Neural progenitor cell (in vitro differentiated cells): ENCODE results near the gene CCSER2. TPM values are rescaled to one million over a fixed set of nuclear protein-coding genes. Genes with fewer than 3 reads are reported as not detected.

Experiments
- DNase-seq: peaks from one replicate; pipeline ENCODE4 v3.0.0-alpha.2; 2016; ENCODE audit warnings: low spot score
- H2AFZ ChIP-seq: fragments of 200-600 bp; sonication (generic); replicated peaks from 2 replicates; pipeline ENCODE4 v1.6.1; 2016; ENCODE audit warnings: antibody characterized with exemption
- H3F3A ChIP-seq: fragments of 200-600 bp; sonication (generic); 2 replicates; pipeline ENCODE4 v1.6.1; 2016; ENCODE audit warnings: antibody characterized with exemption, low read depth
- H3K27ac ChIP-seq: fragments of 200-600 bp; sonication (generic); 2 replicates; pipeline ENCODE4 v1.5.1; 2016; ENCODE audit warnings: mild to moderate bottlenecking
- H3K27me3 ChIP-seq: fragments of 200-600 bp; sonication (generic); 2 replicates; pipeline ENCODE4 v1.6.1; 2016; ENCODE audit warnings: mild to moderate bottlenecking, moderate library complexity
- H3K36me3 ChIP-seq: fragments of 200-600 bp; sonication (generic); 2 replicates; pipeline ENCODE4 v1.5.1; 2016
- H3K4me1 ChIP-seq: fragments of 200-600 bp; sonication (generic); 2 replicates; pipeline ENCODE4 v1.6.1; 2016; ENCODE audit warnings: mixed run types
- H3K4me2 ChIP-seq: fragments of 200-600 bp; sonication (generic); 2 replicates; pipeline ENCODE4 v1.6.1; 2016
- H3K4me3 ChIP-seq: fragments of 200-600 bp; sonication (generic); 2 replicates; pipeline ENCODE4 v1.5.1; 2016
- H3K79me2 ChIP-seq: fragments of 200-600 bp; sonication (generic); 2 replicates; pipeline ENCODE4 v1.6.1; 2016; ENCODE audit warnings: low read depth
- H3K9ac ChIP-seq: fragments of 200-600 bp; sonication (generic); 2 replicates; pipeline ENCODE4 v1.6.1; 2016
- H3K9me3 ChIP-seq: fragments of 200-600 bp; sonication (generic); 2 replicates; pipeline ENCODE4 v1.5.1; 2016; ENCODE audit warnings: low read depth
- H4K20me1 ChIP-seq: fragments of 200-600 bp; sonication (generic); 2 replicates; pipeline ENCODE4 v1.6.1; 2016; ENCODE audit warnings: low read depth
- H3K27ac Mint-ChIP-seq: 3 replicates; pipeline ENCODE4 v1.8.0; 2021; ENCODE audit warnings: mixed read lengths
- H3K27me3 Mint-ChIP-seq: 2 replicates; pipeline ENCODE4 v1.8.0; 2022; ENCODE audit warnings: low read depth, mild to moderate bottlenecking, inconsistent platforms, moderate library complexity, mixed read lengths; ENCODE audit not compliant: insufficient read depth
- H3K36me3 Mint-ChIP-seq: 3 replicates; pipeline ENCODE4 v1.8.0; 2021; ENCODE audit warnings: mixed read lengths
- H3K4me1 Mint-ChIP-seq: 3 replicates; pipeline ENCODE4 v1.8.0; 2021; ENCODE audit warnings: mixed read lengths
- H3K4me3 Mint-ChIP-seq: 3 replicates; pipeline ENCODE4 v1.8.0; 2021; ENCODE audit warnings: mild to moderate bottlenecking, moderate library complexity, mixed read lengths
- H3K9me3 Mint-ChIP-seq: 3 replicates; pipeline ENCODE4 v1.8.0; 2020; ENCODE audit warnings: mixed read lengths
- CTCF ChIP-seq: fragments of 200-600 bp; sonication (generic); IDR thresholded peaks from 2 replicates; pipeline ENCODE4 v1.5.1; 2017; ENCODE audit warnings: antibody characterized with exemption, mild to moderate bottlenecking
- EZH2 ChIP-seq: fragments of 200-600 bp; sonication (generic); IDR thresholded peaks from 2 replicates; pipeline ENCODE4 v1.6.1; 2017; ENCODE audit warnings: antibody characterized with exemption, mild to moderate bottlenecking, moderate library complexity
- EZH2phosphoT487 ChIP-seq: fragments of 200-600 bp; sonication (generic); IDR thresholded peaks from 2 replicates; pipeline ENCODE4 v1.6.1; 2017; ENCODE audit warnings: antibody characterized with exemption
- total RNA-seq: library from RNA; depleted of rRNA; stranded (reverse); fragments of >200 nt; gene quantifications from 2 replicates; pipeline ENCODE4 v1.2.3, GENCODE V29; 2015; ENCODE audit warnings: low replicate concordance

Gene CCSER2
- total RNA-seq, 1 donor from 2014 or later = 39.3 TPM

- peak; percentile 68 for DNase-seq
- peaks cover 23% of the 10 kb centered on the region for H3K36me3 Mint-ChIP-seq
These were observed 46.6 kb downstream of the CCSER2 start for GRCh38 chr10:84375011-84375410.

GRCh38 chr10:84375881-84376280, 47.5 kb downstream of the CCSER2 start:
- TF ChIP-seq EZH2phosphoT487 (no peak), CTCF (no peak), EZH2 (no peak)
- Histone ChIP-seq H3K79me2 (peaks cover 46% of the 10 kb centered on the region), H3K27me3 (no peaks in the 10 kb centered on the region), H3K4me2 (no peak overlapping the region), H3K27ac (no peak overlapping the region), H3K4me1 (no peaks in the 10 kb centered on the region), H4K20me1 (peaks cover 14% of the 10 kb centered on the region), H3K4me3 (no peak overlapping the region), H3K9ac (no peak overlapping the region), H3K9me3 (no peaks in the 10 kb centered on the region), H3F3A (no peaks in the 10 kb centered on the region), H3K36me3 (peaks cover 9% of the 10 kb centered on the region), H2AFZ (no peak overlapping the region)
- H3K27ac Mint-ChIP-seq = no peak overlapping the region
- peaks cover 28% of the 10 kb centered on the region for H3K36me3 Mint-ChIP-seq
- peaks cover 11% of the 10 kb centered on the region for H3K9me3 Mint-ChIP-seq
- H3K4me3 Mint-ChIP-seq = no peak overlapping the region
- H3K27me3 Mint-ChIP-seq = no peaks in the 10 kb centered on the region
- no peaks in the 10 kb centered on the region for H3K4me1 Mint-ChIP-seq
- no peak for DNase-seq

More at GRCh38 chr10:84375011-84375410, 46.6 kb downstream of the CCSER2 start:
- no peak overlapping the region for H3K4me3 Mint-ChIP-seq
- H3K4me2 ChIP-seq = no peak overlapping the region
- no peaks in the 10 kb centered on the region for H3K4me1 ChIP-seq
- no peak overlapping the region for H3K4me3 ChIP-seq
- H3K9me3 Mint-ChIP-seq = peaks cover 8% of the 10 kb centered on the region
- no peak overlapping the region for H3K27ac ChIP-seq
- no peaks in the 10 kb centered on the region for H3F3A ChIP-seq
- H3K27ac Mint-ChIP-seq = no peak overlapping the region
- H3K9me3 ChIP-seq = no peaks in the 10 kb centered on the region
- H3K9ac ChIP-seq = no peak overlapping the region
- H3K4me1 Mint-ChIP-seq = no peaks in the 10 kb centered on the region
- H3K36me3 ChIP-seq = peaks cover 10% of the 10 kb centered on the region
- H4K20me1 ChIP-seq = peaks cover 14% of the 10 kb centered on the region
- peaks cover 47% of the 10 kb centered on the region for H3K79me2 ChIP-seq
- H2AFZ ChIP-seq = no peak overlapping the region
- H3K27me3 ChIP-seq = no peaks in the 10 kb centered on the region
- TF ChIP-seq CTCF (peak; percentile 82), EZH2phosphoT487 (no peak), EZH2 (no peak)
- no peaks in the 10 kb centered on the region for H3K27me3 Mint-ChIP-seq

GRCh38 chr10:84388148-84388547, 59.8 kb downstream of the CCSER2 start:
- Histone ChIP-seq H3K4me2 (no peak overlapping the region), H3K27ac (no peak overlapping the region)
- no peak for DNase-seq

More at GRCh38 chr10:84388148-84388547, 59.8 kb downstream of the CCSER2 start:
- TF ChIP-seq EZH2 = no peak
- TF ChIP-seq CTCF = no peak
- no peak for TF ChIP-seq EZH2phosphoT487
- no peaks in the 10 kb centered on the region for H4K20me1 ChIP-seq
- H3K4me3 ChIP-seq = no peak overlapping the region
- no peaks in the 10 kb centered on the region for H3F3A ChIP-seq
- Mint-ChIP-seq H3K4me1 (no peaks in the 10 kb centered on the region), H3K4me3 (no peak overlapping the region), H3K9me3 (peaks cover 49% of the 10 kb centered on the region), H3K27me3 (no peaks in the 10 kb centered on the region), H3K27ac (no peak overlapping the region), H3K36me3 (peaks cover 63% of the 10 kb centered on the region)
- H3K27me3 ChIP-seq = no peaks in the 10 kb centered on the region
- H3K9me3 ChIP-seq = peaks cover 12% of the 10 kb centered on the region
- H3K9ac ChIP-seq = no peak overlapping the region
- no peaks in the 10 kb centered on the region for H3K79me2 ChIP-seq
- peaks cover 3% of the 10 kb centered on the region for H3K36me3 ChIP-seq
- H3K4me1 ChIP-seq = no peaks in the 10 kb centered on the region
- H2AFZ ChIP-seq = no peak overlapping the region
